T-helper 1 cell treated with Interleukin-12 subunit alpha and Interleukin-12 subunit beta and Interleukin-4 antibody, amounts not matched to agents 30 μg/mL and 1 μg/mL, for 36 hours (primary cell): ENCODE data around the gene DRC1.

Experiments used
- H3K27ac Mint-ChIP-seq: one replicate; pipeline ENCODE4 v1.8.0; 2021; ENCODE audit warnings: mild to moderate bottlenecking, mixed read lengths
- H3K27me3 Mint-ChIP-seq: one replicate; pipeline ENCODE4 v1.8.0; 2021; ENCODE audit warnings: low read depth, mixed read lengths
- H3K36me3 Mint-ChIP-seq: one replicate; pipeline ENCODE4 v1.8.0; 2021; ENCODE audit warnings: low read depth, mixed read lengths
- H3K4me1 Mint-ChIP-seq: one replicate; pipeline ENCODE4 v1.8.0; 2021; ENCODE audit warnings: low read depth, mixed read lengths
- H3K4me3 Mint-ChIP-seq: one replicate; pipeline ENCODE4 v1.8.0; 2021; ENCODE audit warnings: mild to moderate bottlenecking, moderate library complexity, mixed read lengths
- H3K9me3 Mint-ChIP-seq: one replicate; pipeline ENCODE4 v1.8.0; 2021; ENCODE audit warnings: mixed read lengths

Gene DRC1

DNA sequence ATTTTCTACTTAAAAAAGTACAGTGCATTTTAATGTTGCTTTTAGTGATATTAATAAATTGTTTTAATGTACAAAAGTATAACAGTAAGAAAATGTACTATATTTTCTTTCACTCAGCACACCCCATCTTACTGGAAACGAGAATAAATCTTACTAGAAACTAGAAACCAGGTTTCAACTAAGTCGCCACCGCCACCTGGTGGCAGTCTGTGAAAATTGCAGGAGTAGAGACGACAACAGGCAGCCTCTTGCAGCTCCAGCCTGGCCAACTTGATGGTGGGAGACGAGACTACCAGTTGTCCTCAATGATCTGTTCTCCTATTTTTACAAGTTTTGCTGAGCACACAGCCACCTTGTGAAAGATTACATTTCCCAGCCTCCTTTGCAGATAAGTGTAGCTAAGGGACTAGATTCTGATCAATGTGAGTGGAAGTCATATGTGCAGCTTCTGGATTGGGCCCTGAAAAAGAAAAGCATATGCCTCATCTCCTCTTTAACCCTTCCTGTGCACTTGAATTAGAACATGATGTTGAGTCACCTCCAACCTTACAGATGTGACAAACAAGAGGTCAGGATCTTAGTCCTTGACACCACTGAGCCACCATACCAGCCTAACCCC lies 67.5 kb downstream of the DRC1 start:
- H3K27ac Mint-ChIP-seq, result no peak overlapping the region

DNA sequence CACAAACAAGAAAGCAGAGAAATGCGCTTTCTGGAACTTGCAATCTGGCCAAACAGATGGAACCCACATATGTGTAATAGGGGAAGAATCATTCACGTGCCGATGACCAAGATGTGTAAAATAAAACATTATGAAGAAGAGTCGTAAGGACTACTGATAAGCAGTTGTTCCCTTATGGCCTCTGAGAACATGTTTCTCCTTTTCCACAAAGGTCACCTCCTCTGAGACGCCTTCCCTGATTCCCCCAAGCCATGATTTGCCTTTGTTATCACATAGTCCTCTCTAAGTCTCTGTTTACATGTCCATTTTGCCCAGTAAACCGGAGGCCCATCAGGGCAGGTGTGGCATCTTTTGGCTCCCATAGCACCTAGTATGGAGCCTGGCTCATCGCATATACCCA lies 68.2 kb downstream of the DRC1 start:
- peaks cover 8% of the 10 kb centered on the region for H3K9me3 Mint-ChIP-seq
- no peaks in the 10 kb centered on the region for H3K27me3 Mint-ChIP-seq
- H3K4me3 Mint-ChIP-seq, result no peak overlapping the region
- H3K27ac Mint-ChIP-seq, result no peak overlapping the region
- H3K4me1 Mint-ChIP-seq, result peaks cover 1% of the 10 kb centered on the region
- peaks cover 15% of the 10 kb centered on the region for H3K36me3 Mint-ChIP-seq

More for the DNA sequence above, 67.5 kb downstream of the DRC1 start:
- Mint-ChIP-seq H3K27me3 (no peaks in the 10 kb centered on the region), H3K36me3 (peaks cover 15% of the 10 kb centered on the region), H3K4me3 (no peak overlapping the region), H3K4me1 (no peaks in the 10 kb centered on the region), H3K9me3 (peaks cover 8% of the 10 kb centered on the region)

DNA sequence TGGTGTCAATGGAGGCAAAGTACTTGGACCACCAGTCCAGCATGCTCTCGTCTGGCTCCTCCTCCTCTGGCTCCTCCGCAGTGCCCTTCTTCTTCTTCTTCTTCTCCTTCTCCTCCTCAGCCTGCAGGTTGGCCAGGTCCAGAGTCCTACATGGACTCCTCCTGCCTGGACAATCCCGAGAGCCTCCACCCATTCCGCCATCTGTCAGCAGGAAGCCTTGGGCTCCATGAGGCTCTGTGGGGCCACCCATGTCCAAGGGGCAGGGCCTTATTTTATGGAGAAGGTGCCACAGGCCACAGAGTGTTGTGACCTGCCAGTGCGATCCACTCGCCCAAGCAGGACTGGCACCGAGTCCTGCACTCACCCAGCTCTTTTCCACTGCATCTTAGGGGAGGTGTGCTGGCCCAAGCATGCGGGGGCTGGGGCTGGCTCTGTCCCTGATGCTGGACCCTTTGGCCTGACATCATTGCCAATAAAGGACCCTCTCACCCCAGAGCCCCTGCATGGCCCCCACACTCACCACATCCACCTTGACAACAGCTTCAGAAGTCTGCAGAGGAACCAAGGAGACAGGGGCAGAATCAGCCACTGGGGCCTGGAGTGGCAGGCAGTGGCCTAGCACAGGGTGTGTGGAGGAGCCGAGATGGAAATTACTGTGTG lies 69.0 kb downstream of the DRC1 start:
- Mint-ChIP-seq H3K4me1 (peaks cover 2% of the 10 kb centered on the region), H3K36me3 (peaks cover 15% of the 10 kb centered on the region), H3K27ac (no peak overlapping the region), H3K9me3 (peaks cover 8% of the 10 kb centered on the region), H3K4me3 (no peak overlapping the region), H3K27me3 (no peaks in the 10 kb centered on the region)

DNA sequence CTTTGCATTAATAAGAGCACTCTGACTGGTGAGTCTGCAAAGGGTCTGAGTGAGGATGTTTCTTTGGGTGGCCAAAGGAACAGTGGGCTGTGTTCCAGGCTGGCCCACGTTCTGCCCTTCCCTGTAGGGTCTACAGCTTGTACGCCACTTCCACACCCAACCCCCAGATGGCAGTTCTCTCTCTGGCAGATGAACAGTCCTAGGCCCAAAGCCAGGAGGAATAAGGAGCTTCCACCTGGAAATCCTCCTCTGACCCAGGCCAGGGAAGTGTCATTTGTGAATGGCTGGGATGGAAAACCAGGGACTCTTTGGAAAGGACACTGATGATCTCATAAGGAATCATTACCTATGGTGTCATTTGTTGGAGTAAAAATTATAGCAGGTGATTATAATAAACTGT lies 69.6 kb downstream of the DRC1 start:
- Mint-ChIP-seq H3K36me3 (peaks cover 15% of the 10 kb centered on the region), H3K27me3 (no peaks in the 10 kb centered on the region), H3K27ac (no peak overlapping the region), H3K4me1 (peaks cover 2% of the 10 kb centered on the region), H3K9me3 (peaks cover 8% of the 10 kb centered on the region), H3K4me3 (no peak overlapping the region)

DNA sequence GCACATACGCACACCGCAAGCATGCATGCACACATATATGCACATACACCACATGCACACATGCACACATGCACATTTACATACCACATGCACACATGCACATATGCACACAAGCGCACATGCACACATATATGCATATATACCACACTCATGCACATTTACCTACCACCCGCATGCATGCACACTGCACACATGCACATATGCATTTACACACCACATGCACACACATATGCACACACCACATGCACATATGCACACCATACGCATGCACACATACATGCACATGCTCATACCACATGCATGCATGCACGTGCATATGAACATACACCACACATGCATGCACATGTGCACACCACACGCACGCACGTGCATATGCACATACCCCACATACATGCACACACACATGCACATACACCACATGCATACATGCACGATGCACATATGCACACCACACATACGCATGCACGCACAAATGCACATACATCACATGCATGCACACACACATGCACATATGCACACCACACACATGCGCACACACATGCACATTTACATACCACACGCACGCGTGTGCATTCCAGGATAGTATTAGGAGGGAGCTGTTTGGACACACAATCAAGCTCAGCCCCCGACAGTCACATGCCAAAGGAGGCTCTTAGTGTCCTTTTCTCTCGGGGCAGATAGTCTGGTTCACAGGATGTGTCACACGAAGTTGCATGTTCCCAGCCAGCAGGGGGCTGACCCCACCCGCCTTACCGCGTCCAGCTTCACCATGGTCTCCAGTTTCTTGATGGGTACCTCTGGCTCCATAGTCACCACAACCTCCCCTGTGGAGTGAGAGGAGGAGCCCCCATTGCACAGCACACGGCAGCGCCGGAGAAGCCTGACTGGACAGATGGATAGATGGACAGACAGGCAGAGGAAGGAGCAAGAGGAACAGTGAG lies 70.3 kb downstream of the DRC1 start:
- H3K27ac Mint-ChIP-seq, result no peak overlapping the region
- no peak overlapping the region for H3K4me3 Mint-ChIP-seq
- H3K4me1 Mint-ChIP-seq, result peaks cover 2% of the 10 kb centered on the region
- H3K36me3 Mint-ChIP-seq, result peaks cover 15% of the 10 kb centered on the region
- H3K9me3 Mint-ChIP-seq, result peaks cover 8% of the 10 kb centered on the region
- no peaks in the 10 kb centered on the region for H3K27me3 Mint-ChIP-seq

DNA sequence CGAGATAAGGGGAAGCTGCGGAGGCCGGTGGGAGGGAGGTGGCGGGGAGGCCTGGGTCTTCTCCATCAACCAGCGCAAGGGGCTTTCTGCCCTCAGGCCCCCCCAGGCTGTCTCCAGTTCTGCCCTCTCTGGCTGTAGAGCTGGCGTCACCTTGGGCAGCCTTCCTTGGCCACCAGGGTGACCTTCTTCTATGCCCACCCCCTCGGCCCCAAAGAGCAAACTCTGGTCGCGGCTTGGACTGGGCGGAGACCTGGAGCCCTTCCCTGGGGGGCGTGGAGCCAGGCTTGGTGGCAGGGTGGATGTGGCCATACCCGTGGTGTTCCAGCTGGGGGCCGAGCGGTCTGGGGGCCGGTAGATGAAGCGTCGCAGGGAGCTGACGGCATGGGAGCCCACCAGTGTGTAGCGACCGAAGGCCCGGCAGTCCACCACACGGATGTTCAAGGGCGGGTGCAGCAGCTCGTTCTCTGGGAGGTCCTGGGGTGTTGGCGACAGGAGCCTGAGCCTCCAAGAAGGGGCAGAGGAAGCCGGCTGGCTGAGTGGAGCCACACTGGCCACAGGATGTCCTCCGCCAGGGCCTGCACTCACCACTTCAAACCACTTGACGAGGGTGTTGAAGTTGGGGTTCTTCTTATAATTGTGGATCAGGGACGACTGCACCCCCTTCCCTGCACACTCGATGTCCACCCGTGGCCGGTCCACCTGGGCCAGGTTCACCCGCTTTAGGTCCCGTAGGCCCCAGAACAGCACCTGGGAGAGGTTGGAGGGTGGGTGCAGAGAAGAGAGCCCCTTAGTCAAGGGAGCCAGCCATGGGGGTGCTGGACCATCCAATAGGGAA lies 71.3 kb downstream of the DRC1 start:
- Mint-ChIP-seq H3K4me3 (no peak overlapping the region), H3K27ac (no peak overlapping the region), H3K9me3 (peaks cover 8% of the 10 kb centered on the region), H3K27me3 (no peaks in the 10 kb centered on the region), H3K36me3 (peaks cover 12% of the 10 kb centered on the region), H3K4me1 (peaks cover 7% of the 10 kb centered on the region)

DNA sequence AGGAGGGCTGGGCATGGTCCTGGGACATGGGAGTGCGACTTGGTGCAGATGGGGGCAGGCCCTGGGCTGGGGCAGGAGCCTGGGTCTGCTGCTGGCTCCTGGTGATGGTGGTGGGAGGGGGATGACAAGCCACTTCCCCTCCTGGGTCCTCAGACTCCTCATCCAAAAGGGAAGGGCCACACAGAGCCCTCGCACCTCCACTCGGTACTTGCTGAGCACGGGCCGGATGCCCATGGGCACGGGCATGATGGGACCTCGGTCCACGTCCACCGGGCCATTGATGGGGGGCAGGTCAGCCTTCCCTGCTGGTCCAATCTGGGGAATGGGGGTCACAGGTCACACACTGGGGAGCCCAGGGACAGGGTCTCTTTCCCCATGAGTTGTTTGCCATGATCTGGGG lies 72.1 kb downstream of the DRC1 start:
- no peak overlapping the region for H3K4me3 Mint-ChIP-seq
- no peak overlapping the region for H3K27ac Mint-ChIP-seq
- peaks cover 9% of the 10 kb centered on the region for H3K36me3 Mint-ChIP-seq
- H3K9me3 Mint-ChIP-seq, result peaks cover 8% of the 10 kb centered on the region
- H3K4me1 Mint-ChIP-seq, result peaks cover 7% of the 10 kb centered on the region
- no peaks in the 10 kb centered on the region for H3K27me3 Mint-ChIP-seq

DNA sequence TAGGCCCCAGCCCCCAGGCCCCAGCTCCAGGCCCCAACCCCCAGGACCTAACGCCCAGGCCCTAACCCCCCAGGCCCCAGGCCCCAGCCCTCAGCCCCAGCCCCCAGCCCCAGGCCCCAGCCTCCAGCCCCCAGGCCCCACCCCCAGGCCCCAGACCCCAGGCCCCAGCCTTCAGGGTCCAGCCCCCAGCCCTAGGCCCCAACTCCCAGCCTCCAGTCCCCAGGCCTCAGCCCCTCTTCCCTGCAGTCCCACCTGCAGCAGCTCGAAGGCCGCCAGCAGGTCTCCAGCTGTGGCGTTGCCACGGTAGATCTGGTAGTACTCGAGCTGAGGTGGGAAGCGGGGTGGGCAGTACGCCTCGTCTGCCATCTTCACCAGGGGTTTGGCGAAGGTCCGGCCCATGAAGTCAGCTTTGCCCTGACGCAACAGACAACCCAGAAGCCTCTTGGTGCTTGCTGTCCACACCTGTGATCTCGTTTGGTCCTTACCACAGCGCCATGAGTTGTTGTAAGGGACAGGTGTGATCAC lies 72.6 kb downstream of the DRC1 start:
- H3K9me3 Mint-ChIP-seq, result peaks cover 5% of the 10 kb centered on the region
- H3K4me3 Mint-ChIP-seq, result no peak overlapping the region
- no peak overlapping the region for H3K27ac Mint-ChIP-seq
- H3K4me1 Mint-ChIP-seq, result peaks cover 7% of the 10 kb centered on the region
- H3K36me3 Mint-ChIP-seq, result peaks cover 7% of the 10 kb centered on the region
- no peaks in the 10 kb centered on the region for H3K27me3 Mint-ChIP-seq

DNA sequence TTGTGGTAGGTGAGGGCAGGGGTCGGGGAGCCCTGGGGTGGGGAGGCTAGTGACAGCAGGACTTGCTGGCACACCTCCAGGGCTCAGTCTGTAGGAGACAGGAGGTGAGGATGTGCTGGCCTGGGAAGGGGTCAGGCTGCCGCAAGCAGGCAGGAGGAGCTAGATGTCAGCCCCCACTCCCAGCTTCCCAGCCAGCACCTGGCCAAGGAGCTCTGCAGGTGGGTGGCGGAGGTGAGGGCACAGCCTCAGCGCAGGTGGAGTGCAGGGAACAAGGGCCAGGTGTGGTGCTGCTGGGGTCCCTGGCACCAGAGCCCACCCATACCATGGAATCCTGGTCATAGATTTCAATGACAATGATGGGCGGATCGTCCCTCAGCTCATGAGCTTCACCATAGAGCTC lies 73.3 kb downstream of the DRC1 start:
- Mint-ChIP-seq H3K4me3 (no peak overlapping the region), H3K9me3 (peaks cover 4% of the 10 kb centered on the region), H3K27me3 (no peaks in the 10 kb centered on the region), H3K27ac (no peak overlapping the region), H3K4me1 (peaks cover 7% of the 10 kb centered on the region), H3K36me3 (peaks cover 4% of the 10 kb centered on the region)

DNA sequence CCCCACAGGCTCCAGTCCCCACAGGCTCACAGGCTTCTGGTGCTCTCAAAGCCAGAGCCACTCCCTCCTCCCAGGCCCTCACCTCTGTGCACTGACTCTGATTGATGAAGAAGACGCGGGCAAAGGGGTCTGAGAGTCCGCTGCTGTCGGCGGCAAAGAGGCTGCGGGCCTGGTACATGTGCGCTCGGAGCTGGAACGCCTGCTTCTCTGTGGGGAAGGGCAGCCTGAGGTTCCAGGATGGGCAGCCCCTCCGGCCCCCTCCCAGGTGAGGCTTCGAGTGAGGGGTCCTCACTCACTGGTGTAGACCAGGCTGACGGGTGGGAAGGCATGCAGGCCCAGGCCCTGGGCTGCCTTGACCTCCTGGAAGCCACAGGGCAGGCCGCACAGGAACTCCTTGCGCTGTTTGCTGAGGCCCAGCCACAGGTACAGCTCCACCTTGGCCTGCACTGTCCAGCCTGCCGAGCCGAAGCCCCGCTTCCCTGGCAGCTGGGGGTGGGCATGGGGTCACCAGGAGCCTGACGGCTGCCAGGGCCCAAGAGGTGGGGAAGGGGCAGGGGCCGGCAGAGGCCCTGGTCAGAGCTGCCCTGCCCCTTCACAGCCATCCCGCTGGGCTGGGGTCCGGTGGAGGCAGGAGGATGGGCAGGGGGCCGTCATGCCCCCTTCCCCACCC lies 74.2 kb downstream of the DRC1 start:
- Mint-ChIP-seq H3K27ac (no peak overlapping the region), H3K4me1 (peaks cover 7% of the 10 kb centered on the region), H3K27me3 (no peaks in the 10 kb centered on the region), H3K9me3 (peaks cover 4% of the 10 kb centered on the region), H3K4me3 (no peak overlapping the region), H3K36me3 (peaks cover 4% of the 10 kb centered on the region)

DNA sequence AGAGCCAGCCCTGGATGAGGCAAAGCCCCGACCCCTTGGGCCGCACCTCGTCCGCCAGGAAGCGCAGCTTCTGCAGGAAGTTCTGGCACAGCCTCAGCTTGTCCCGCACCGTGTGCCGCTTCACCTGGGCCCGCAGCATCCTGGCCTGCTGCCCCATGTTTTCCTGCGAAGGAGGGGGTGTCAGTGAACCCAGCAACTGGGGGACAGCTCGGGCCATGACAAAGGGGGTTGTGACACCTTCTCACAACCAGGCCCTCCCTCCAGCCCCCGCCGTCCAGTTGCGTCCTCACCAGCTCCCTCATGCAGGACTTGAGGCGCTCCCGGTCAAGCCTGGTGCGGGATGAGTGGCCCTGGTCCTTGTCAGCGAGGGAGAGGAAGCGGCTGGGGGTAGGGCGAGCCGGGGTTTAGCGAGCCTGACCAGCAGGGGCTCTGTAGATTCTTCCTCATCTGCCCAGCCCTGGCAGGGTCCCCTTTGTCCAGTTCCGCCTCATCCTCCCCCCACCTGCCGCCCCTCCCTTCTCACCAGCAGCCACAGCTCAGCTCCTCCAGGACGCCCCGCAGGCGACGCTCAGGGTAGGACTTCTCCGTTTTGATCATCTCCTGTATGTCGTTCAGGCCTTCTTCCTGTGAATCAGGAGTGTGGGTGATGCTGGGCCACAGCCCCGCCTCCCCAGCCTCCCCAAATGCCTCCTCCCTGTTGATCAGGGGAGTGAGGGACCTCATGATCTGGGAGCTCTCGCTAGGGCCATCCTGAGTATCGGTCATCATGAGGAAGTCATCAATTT lies 75.6 kb downstream of the DRC1 start:
- Mint-ChIP-seq H3K4me1 (peaks cover 7% of the 10 kb centered on the region), H3K4me3 (peak overlapping the region; percentile 85), H3K36me3 (no peaks in the 10 kb centered on the region), H3K27me3 (no peaks in the 10 kb centered on the region), H3K27ac (peak overlapping the region; percentile 89), H3K9me3 (no peaks in the 10 kb centered on the region)

DNA sequence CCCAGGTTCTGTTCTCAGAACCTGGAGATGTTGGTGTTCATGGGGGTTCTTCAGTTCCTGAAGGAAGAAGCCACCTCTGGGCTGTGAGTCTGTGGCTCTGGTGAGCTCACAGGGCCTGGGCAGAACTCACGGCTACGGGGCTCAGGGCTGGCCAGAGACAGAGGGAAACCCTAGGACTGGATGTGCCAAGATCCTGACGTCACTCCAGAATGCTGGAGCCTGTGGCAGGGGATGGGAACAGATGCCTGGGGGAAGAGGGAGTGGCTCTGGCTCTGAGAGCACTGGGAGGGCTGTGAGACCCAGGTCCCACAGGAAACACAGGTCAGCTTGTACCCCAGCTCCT lies 76.2 kb downstream of the DRC1 start, which contains the start of gene OTOF:
Gene OTOF (minus strand): TSS at position 214 of the 343 bp plus-strand sequence.
- peak within 1 kb of the TSS; percentile 89 for H3K27ac Mint-ChIP-seq
- H3K27me3 Mint-ChIP-seq, result no peaks in the 10 kb centered on the region
- H3K4me1 Mint-ChIP-seq, result peaks cover 7% of the 10 kb centered on the region
- H3K36me3 Mint-ChIP-seq, result no peaks in the 10 kb centered on the region
- H3K9me3 Mint-ChIP-seq, result no peaks in the 10 kb centered on the region
- H3K4me3 Mint-ChIP-seq, result peak within 1 kb of the TSS; percentile 85

DNA sequence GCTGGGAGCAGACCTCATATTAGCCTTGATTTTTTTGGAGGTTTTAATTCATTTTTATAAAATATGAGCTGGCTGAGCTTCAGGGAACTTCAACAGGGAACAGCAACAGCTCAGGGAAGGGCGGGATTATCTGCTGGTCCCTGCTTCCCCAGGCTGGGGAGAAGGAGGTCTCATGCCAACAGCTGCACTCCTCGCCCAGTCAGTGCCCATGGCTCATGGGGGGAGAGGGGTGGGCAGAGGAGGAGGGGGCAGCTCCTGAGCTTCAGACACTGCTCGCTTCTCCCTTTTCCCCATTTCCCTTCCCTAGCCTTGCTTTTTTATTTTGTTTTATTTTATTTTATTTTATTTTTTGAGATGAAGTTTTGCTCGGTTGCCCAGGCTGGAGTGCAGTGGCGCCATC lies 76.6 kb downstream of the DRC1 start:
- Mint-ChIP-seq H3K27me3 (no peaks in the 10 kb centered on the region), H3K36me3 (no peaks in the 10 kb centered on the region), H3K27ac (no peak overlapping the region), H3K4me3 (no peak overlapping the region), H3K9me3 (no peaks in the 10 kb centered on the region), H3K4me1 (peaks cover 7% of the 10 kb centered on the region)
